ENCODE measurements around the gene ICE2. TPM values are rescaled to one million over a fixed set of nuclear protein-coding genes. Genes with fewer than 3 reads are reported as not detected.
A peak's percentile ranks its signal among the peaks of the same experiment; 100 is the strongest.
"Not testable (repeated sequence)": the region's sequence is repeated elsewhere in the genome, so short reads cannot be mapped to it uniquely, and the experiment has no call there.

Gene ICE2
- total RNA-seq, 2 donors from 2014 or later = 89.4 to 99.7 TPM

- TF ChIP-seq CTCF (conservative IDR thresholded peaks at IDR 0.05) = no peak
- WGBS, 2 experiments (ENCODE audit: insufficient coverage in 1 of 2, insufficient read length in 1 of 2) = 71 to 87% methylated on average over 7 to 9 of the region's 9 CpGs
- Histone ChIP-seq H3K4me3 (ENCODE audit: low read length) (no peak overlapping the region), H3K27ac (ENCODE audit: low read depth, low read length) (peak overlapping the region; percentile 2), H3K27me3 (ENCODE audit: control insufficient read depth, insufficient read depth, low read length, poor library complexity, severe bottlenecking) (no peaks in the 10 kb centered on the region), H3K4me1 (ENCODE audit: control insufficient read depth, insufficient read depth, low read length) (peaks cover 4% of the 10 kb centered on the region), H3K9me3 (ENCODE audit: control insufficient read depth, low read length) (no peaks in the 10 kb centered on the region), H3K9ac (ENCODE audit: extremely low read depth, low read length, poor library complexity, severe bottlenecking) (no peak overlapping the region), H3K36me3 (ENCODE audit: control insufficient read depth, insufficient read depth, low read length) (no peaks in the 10 kb centered on the region)
- Mint-ChIP-seq H3K36me3 (ENCODE audit: low read depth) (no peaks in the 10 kb centered on the region), H3K4me1 (peaks cover 6% of the 10 kb centered on the region), H3K27me3 (ENCODE audit: insufficient read depth) (no peaks in the 10 kb centered on the region), H3K9me3 (no peaks in the 10 kb centered on the region), H3K27ac (no peak overlapping the region), H3K4me3 (no peak overlapping the region)
- peak; percentile 58 for DNase-seq
Observed at GRCh38 chr15:60413231-60413824, 65.6 kb downstream of the ICE2 start.

- H3K27me3 Mint-ChIP-seq (ENCODE audit: insufficient read depth); H3K9ac ChIP-seq (ENCODE audit: extremely low read depth, low read length, poor library complexity, severe bottlenecking); H3K9me3 Mint-ChIP-seq; H3K27me3 ChIP-seq (ENCODE audit: control insufficient read depth, insufficient read depth, low read length, poor library complexity, severe bottlenecking); H3K4me1 Mint-ChIP-seq; H3K4me1 ChIP-seq (ENCODE audit: control insufficient read depth, insufficient read depth, low read length); DNase-seq; H3K36me3 ChIP-seq (ENCODE audit: control insufficient read depth, insufficient read depth, low read length); H3K27ac Mint-ChIP-seq; H3K4me3 ChIP-seq (ENCODE audit: low read length); H3K36me3 Mint-ChIP-seq (ENCODE audit: low read depth); H3K4me3 Mint-ChIP-seq; H3K9me3 ChIP-seq (ENCODE audit: control insufficient read depth, low read length): not testable (repeated sequence)
- H3K27ac ChIP-seq (ENCODE audit: low read depth, low read length) = peak overlapping the region; percentile 2
- WGBS, 2 experiments (ENCODE audit: insufficient coverage in 1 of 2, insufficient read length in 1 of 2) = 94% methylated on average over 16 to 21 of the region's 21 CpGs
Observed at GRCh38 chr15:60412807-60413206, 66.1 kb downstream of the ICE2 start.

- 95 to 96% methylated on average over 8 to 9 of the region's 9 CpGs for WGBS, 2 experiments (ENCODE audit: insufficient coverage in 1 of 2, insufficient read length in 1 of 2)
- no peak for DNase-seq
- H3K36me3 Mint-ChIP-seq (ENCODE audit: low read depth) = no peaks in the 10 kb centered on the region
- no peaks in the 10 kb centered on the region for H3K9me3 ChIP-seq (ENCODE audit: control insufficient read depth, low read length)
- no peaks in the 10 kb centered on the region for H3K27me3 Mint-ChIP-seq (ENCODE audit: insufficient read depth)
- no peak overlapping the region for H3K4me3 ChIP-seq (ENCODE audit: low read length)
- no peak overlapping the region for H3K27ac Mint-ChIP-seq
- no peaks in the 10 kb centered on the region for H3K27me3 ChIP-seq (ENCODE audit: control insufficient read depth, insufficient read depth, low read length, poor library complexity, severe bottlenecking)
- H3K4me1 ChIP-seq (ENCODE audit: control insufficient read depth, insufficient read depth, low read length) = peaks cover 4% of the 10 kb centered on the region
- H3K4me3 Mint-ChIP-seq = no peak overlapping the region
- no peak overlapping the region for H3K27ac ChIP-seq (ENCODE audit: low read depth, low read length)
- no peak overlapping the region for H3K9ac ChIP-seq (ENCODE audit: extremely low read depth, low read length, poor library complexity, severe bottlenecking)
- H3K4me1 Mint-ChIP-seq = peaks cover 12% of the 10 kb centered on the region
- no peaks in the 10 kb centered on the region for H3K9me3 Mint-ChIP-seq
- TF ChIP-seq CTCF (conservative IDR thresholded peaks at IDR 0.05) = no peak
- no peaks in the 10 kb centered on the region for H3K36me3 ChIP-seq (ENCODE audit: control insufficient read depth, insufficient read depth, low read length)
Observed at GRCh38 chr15:60411774-60412425, 67.0 kb downstream of the ICE2 start.

- WGBS, 2 experiments (ENCODE audit: insufficient coverage in 1 of 2, insufficient read length in 1 of 2) = 93 to 100% methylated on average over 5 to 8 of the region's 9 CpGs
Observed at GRCh38 chr15:60410350-60410749, 68.6 kb downstream of the ICE2 start.

More at GRCh38 chr15:60410350-60410749, 68.6 kb downstream of the ICE2 start:
- not testable (repeated sequence) for H3K4me3 Mint-ChIP-seq; H3K27ac Mint-ChIP-seq; DNase-seq; H3K4me1 ChIP-seq (ENCODE audit: control insufficient read depth, insufficient read depth, low read length); H3K36me3 Mint-ChIP-seq (ENCODE audit: low read depth); H3K27ac ChIP-seq (ENCODE audit: low read depth, low read length); H3K4me3 ChIP-seq (ENCODE audit: low read length); H3K27me3 Mint-ChIP-seq (ENCODE audit: insufficient read depth); H3K9me3 ChIP-seq (ENCODE audit: control insufficient read depth, low read length); H3K36me3 ChIP-seq (ENCODE audit: control insufficient read depth, insufficient read depth, low read length); H3K27me3 ChIP-seq (ENCODE audit: control insufficient read depth, insufficient read depth, low read length, poor library complexity, severe bottlenecking); H3K9ac ChIP-seq (ENCODE audit: extremely low read depth, low read length, poor library complexity, severe bottlenecking); H3K9me3 Mint-ChIP-seq
- H3K4me1 Mint-ChIP-seq = peaks cover 17% of the 10 kb centered on the region

Measured in endodermal cell (in vitro differentiated cells).